Suppressor macrophage (primary cell): Measurements from ENCODE around the gene SLC43A2.
A peak's percentile ranks its signal among the peaks of the same experiment; 100 is the strongest.

ENCODE experiments used
- DNase-seq, 4 experiments: peaks; one replicate each; pipeline ENCODE4 v3.0.0-alpha.2; 2020 to 2022

The SLC43A2 gene

DNA sequence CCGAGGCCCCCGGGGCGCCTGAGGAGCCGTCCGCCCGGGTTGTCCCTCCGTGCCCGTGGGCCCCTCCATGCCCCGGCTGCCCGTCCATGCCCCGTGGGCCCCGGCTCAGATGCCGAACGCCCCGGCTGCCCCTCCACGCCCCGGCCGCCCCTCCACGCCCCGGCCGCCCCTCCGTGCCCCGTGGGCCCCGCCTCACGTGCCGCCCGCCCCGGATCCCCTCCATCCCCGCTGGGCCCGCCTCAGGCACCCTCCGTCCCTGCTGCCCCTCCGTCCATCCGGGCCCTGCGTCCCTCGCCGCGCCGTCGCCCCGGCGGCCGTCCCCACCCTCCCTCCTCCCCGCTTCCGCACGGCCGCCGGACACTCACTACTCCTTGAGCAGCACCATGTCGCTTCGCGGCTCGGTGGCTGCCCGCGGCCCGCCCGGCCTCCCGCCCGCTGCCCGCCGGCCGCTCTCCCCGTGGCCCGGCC, 66.4 kb downstream of the SLC43A2 start:
- no peak for DNase-seq

DNA sequence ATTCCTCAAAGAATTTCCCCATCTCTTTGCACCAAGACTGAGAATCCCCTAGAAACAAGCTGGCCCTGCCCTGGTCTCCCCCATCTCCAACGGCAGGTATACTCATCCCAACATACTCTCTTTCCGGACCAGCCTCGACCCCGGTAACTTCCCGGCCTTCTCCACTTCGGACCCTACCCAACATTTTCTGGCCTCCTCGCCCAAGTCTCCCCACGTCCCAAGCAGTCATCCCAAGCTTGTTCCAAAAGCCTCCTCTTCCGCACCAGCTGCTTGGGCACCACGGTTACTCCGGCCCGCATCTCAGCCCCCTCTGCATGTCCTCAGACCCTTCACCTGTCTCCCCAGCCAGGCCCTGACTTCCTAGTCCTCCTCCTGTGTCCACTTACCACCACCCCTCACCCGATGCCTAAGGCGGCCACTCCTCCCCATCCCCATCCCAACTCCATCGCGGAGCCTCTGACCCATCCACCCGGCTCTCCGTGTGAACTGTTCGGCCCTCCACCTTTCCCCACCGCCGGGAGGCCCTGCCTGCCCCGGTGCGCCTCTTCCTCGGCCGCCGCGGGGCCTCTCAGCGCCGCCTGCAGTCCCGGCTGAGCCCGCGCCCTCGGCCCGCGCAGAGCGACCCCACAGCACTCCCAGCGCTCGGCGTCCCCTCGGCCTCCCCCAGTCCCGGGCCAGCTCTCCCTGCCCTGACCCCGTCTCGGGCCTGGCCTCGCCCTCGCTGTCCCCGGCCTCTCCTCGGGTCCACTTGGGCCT, 67.0 kb downstream of the SLC43A2 start:
- DNase-seq: peak in 2 of 4 experiments; percentile 49 to 69

DNA sequence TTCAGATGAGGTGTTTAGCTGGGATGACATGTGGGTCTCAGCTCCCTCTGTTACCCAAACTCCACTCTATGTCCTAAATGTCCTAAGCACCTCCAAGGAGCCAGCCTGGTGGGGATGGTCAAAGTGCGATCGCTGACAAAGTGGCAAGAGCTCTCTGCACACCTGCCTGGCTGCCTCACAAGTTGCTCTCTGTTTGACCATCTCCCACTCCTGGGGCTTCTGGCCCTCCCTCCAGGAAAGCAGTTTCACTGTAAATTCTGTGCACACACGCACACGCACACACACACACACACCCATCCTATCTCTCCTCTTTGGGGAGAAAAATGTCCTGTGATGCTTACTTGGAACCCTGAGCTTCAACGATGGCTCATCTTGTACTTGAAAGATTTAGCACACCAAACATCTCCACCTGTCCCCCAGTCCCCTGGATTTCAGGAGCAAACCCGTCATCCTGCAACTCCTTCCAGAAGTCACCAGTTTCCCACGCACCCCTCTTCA, 67.7 kb downstream of the SLC43A2 start:
- DNase-seq: no peak

DNA sequence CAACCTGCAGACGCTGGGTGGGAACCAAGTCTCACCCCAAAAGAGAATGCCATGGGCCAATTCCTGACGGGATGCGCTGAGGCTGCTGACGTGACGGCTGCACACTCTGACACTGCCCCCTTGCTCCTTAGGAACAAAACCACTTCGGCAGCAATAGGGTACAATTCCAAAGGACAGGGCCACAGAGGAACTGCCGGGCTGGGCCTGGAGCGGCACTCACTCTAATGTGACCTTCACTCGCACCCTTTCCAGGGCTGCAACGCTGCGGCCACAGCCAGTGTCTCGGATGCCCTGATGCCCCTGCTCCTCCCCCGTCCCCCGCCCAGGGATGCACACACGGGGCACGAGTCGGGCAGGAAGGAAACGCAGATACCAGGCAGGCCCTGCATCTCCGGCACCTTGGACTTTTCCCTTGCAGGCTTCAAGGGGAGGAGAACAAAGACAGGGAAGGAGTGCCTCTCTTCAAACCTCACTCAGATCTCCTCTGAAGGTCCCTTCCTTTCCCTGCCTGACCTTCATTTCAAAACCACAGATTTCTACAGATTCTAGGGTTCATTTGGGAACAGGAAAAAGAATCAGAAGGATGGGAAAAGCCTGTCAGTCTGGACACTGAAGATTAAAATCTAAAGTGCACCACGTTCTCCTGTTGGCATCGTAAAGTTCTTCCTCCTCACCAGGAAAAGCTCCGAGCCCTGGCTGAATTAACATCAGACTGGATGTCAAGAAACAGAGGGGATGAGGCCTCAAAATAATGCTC, 68.4 kb downstream of the SLC43A2 start:
- no peak for DNase-seq

DNA sequence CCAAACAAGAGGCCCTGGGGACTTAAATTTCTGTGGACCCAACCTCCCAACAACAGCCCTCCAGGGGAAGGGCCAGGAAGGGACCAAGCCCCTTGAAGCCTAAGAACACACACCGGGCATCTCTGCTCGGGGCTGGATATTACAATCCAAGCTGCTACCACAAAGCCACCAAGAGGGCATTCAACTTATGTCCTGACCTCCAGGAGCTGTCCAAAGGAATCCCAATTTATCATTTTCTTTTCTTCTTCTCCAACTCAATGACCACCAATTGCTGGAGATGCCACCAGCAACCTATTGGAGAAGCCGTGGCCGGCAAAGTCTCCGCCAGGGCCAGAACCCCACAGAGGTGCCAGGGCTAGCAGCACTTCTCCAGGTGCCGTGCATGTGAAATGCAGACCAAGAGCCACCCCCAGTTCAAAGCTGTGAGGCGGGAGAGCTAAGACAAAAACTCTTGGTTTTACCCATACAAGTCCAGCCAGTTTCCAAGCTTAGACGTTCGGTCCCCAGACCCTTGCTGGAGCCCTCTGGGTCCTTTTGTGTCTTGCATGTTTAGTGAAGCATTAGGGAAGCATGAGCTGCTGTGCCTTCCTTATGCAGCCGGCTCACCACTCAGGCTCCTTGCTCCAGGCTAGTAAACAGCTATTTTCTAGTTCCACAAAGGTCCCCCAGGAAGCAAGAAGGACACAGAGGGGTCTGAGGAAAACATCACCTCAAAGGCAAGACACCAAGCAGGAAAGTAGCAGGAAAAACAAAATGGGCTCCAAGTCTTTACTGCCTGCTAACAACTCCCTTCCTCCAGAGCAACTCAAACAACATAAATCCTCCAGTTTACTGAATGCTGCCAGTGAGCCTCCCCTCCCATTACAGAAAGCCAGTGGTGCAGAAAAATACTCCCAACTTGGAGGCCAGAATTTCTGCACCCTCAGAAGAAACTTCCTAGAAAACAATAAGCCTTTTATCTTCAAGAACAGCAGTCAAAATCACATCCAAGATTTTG, 69.3 kb downstream of the SLC43A2 start:
- no peak for DNase-seq

DNA sequence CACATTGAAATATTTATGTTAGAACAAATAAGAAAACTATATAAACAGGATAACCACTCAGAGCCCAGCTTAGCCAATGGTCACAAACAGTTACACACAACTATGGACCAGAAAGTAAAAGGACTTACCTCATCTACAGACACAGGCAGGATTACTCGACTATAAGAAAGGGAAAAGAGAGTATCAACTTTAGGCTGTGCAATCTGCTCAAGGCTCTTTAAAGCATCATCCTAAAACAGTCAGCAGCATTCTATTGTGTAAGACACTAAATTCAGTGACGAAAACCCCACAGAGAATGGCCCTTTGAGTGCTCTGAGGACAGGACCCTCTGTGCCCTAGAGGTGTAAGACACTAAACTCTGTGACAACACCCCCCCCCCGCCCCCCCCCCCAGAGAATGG, 70.2 kb downstream of the SLC43A2 start:
- DNase-seq: no peak

DNA sequence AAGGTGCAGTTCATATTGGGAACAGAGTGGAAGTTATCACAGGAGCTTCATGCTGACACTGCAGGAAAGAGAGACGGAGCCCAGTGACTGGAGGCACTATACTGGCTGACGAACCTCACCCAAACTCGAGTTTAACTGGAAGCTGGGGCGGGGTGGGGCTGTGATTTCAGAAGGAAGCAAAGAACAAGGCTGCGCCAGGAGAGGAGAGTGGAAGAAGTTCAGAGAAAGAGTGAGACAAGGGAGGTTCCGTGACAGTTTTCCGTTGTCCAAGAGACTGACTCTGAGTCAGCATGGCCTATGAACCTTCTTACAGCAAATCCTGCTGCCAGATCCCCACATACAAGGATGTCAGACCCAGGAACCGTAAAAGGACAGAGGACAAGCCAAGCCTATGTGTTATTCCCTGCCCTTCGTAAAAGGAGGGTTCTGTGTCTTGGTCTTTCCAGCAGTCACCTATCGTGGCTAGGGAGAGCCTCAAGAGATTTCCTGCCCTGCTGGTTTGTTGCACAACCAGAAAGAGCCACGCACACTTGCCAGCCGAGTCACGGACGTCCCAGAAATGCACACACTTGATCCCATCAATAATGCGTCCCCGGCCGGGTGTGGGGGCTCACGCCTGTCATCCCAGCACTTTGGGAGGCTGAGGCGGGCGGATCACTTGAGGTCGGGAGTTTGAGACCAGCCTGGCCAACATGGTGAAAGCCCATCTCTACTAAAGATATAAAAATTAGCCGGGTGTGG, 71.1 kb downstream of the SLC43A2 start:
- peak in 3 of 4 experiments; percentile 29 to 67 (median 37) for DNase-seq

DNA sequence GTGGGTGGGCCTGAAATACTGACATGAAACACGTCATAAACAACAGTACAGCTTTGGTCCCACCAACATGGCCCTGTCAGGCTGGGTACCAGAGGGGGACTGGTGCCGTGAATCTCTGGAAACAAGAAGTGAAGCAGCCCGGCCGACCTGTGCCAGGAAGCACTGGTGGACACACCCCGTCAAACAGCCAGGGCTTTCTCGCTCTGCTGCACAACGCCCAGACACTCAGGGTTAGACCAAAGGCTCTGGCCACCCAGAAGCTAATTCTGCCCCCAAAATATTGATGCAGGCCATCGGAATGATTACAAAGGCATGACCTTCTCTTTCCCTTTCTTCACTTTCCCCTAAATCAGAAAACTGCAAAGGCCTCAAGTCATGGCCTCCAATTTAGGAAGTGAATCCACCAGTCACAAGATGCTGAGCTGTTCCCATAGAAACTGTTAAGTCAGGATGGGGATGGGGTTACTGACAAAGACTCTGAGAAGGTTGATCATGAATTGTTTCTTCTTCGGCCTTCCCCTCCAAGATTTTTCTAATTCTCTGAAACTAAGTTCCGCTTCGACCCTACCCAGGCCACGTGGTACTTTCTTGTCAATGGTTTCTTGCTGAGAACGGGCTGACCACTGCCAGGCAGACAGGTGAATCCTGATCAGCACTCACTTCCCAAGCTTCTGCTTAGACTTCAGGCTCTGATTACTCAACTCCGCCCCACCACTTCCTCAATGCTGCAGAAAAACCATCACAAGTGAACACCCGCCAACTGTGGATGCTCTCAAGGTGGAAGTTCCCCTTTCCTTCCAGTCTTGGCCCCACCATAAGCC, 72.8 kb downstream of the SLC43A2 start:
- DNase-seq: peak; percentile 83 to 91 (median 90)

DNA sequence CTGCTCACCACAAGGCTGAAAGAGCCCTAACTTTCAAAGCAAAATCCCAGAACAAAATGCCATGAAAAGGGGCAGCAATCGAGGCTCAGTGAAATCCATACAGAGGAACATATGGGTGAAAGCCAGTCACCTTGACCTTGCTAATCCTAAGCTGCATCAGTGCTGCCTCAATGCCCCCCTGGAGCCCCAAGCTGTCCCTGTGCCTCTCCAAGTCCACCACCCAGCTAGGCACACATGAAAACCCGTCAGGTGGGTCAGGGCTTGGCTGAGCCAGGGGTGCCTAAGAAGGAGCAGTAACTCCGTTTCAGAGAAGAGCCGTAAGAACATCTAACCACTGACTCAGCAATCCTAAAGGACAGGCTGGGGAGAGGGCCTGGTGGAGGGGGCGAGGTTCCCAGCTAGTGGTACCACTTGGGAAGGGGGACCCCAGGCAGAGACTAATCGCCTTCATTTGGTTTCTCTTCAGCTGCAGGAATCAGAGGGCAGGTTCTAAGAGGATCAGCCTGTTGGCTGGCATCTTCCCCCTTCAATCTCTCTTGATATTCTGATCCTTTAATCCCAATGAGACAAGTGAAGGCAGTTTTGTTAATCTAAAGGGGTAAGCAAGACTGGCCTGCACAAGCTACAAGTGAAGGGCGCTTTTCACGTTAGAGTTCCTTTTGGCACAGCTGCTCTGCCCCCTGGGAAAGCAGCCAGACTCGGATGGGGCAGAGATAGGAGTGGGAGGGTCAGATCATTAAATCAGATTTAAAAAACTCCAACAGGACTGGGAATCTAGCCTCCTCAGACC, 73.7 kb downstream of the SLC43A2 start:
- DNase-seq: no peak

DNA sequence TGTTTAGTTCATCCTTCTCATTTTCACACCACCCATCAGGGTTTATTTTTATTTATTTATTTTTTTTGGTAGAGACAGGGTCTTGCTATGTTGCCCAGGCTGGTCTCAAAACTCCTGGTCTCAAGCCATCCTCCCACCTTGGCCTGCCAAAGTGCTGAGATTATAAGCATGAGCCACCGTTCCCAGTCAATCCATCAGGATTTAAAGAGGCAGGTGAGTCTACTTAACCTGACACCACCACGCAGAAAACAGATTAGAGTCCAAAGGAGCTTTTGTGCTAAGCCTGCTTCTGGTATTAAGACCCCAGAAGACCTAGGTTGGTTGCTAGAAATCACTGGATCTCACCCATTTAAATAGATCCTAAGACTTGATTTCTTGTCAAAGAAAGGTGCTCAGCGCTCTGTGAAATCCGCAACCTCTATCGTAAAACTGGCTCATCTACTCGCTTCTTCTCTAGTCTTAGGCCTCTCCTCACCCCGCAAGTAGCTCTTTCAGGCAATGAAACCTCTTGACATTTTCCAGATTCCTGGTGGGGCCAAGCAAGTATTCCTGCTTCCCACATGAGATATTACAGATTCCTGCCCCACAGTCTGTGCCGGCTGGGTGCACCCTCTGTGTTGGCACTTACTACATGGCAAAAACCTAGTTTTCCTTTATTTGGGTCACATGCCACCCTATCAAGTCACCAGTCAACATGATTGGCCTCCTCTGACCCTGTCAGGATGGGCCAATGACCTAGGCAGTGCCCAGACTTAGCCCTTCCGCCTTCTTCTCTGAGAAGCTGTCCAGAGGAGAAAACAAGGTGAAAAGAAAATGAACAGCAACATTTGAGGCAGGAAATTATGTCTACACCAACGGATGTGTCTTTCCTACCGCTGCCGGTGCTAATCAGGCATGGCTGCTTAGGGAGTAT, 75.0 kb downstream of the SLC43A2 start:
- DNase-seq: no peak

DNA sequence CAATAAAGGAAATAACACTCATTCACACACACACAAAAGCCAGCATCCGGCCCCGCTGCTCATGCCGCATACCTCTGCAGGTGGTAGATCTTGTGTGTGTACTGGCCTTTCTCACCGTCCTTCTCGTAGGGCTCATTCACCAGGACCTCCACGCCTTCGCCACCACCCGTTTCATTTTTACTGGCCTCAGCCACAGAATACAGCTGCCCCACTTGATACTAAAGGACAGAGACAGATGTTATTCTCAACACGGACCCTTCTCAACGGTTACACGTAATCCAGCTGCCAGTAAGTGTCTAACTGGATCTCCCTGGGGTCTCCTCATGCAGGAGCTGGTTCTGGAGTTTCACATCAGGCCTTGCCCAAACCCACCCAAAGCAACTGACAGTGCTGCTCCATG, 75.7 kb downstream of the SLC43A2 start:
- DNase-seq: no peak

DNA sequence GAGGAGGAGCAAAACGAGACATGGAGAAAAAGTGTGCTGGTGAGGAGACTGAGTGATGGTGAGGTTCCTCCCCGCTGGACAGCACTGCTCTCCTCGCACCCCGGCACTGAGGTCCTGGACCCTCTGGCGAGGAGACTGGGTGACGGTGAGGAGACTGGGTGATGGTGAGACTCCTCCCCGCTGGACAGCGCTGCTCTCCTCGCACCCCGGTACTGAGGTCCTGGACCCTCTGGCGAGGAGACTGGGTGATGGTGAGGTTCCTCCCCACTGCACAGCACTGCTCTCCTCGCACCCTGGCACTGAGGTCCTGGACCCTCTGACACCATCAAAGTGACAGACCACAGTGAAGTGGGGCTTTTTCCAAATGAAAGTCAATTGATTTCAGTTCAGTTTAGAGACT, 76.9 kb downstream of the SLC43A2 start:
- DNase-seq: no peak

DNA sequence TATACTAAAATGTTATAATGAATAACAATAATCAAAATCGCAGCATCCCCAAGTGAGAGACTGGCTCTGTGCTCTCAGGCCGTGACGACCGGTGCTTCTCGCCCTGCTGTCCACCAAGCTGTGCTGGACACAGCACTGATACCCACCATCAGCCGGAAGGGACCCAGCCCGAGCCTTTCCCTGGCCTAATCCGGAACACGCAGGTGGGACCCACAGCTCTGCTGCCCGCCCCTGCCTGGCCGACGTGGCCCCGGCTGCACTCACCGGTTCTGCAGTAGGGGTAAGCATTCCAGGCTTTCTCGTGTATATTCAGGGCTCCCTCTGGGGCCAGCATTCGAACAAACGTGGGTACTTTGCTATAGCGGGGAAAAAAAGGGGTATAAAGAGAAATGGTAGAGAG, 80.6 kb downstream of the SLC43A2 start:
- DNase-seq: no peak

DNA sequence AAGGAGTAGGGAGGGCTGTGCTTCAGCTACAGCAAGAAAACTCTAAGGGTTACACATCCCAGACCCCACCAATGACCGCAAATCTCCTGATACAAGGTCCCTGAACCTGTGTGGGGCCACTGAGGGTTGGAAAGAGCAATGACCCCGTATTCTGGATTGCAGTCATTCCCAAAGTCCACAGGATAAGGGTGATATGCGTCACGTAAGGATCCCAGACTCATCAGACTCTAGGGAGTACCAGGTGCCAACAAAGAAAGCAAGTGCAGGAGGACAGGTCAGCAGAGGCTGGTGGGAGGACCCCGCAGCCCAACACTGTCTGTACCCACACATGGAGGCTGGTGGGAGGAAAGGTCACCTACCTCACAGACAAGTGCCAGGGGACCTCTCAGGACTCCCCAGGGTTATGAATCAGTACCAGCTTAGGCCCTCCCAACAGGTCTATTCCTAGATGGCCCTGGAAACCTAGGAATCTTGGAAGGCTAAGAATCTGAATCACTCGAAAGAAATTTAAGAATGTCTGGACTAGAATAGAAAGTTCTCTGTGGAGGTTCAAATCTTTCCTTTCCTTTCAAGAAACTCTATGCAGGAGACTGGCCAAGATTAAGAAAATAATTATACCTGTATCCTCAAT, 82.2 kb downstream of the SLC43A2 start:
- no peak for DNase-seq

DNA sequence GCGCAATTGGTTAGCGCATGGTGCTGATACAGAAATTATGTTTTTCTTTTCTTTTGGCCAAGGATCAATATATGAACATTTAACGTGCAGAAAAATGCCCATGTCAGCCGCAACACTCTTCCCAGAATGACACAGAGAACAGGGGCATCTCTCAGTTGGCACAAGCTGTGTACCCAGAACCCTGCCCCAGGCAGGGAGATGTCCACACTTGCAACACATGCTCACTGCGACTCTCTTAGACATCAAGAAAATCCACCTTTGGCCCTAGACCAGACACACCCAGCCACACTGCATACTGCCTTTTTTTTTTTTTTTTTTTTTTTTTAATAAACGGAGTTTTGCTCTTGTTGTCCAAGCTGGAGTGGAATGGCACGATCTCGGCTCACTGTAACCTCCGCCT, 83.0 kb downstream of the SLC43A2 start:
- DNase-seq: no peak

DNA sequence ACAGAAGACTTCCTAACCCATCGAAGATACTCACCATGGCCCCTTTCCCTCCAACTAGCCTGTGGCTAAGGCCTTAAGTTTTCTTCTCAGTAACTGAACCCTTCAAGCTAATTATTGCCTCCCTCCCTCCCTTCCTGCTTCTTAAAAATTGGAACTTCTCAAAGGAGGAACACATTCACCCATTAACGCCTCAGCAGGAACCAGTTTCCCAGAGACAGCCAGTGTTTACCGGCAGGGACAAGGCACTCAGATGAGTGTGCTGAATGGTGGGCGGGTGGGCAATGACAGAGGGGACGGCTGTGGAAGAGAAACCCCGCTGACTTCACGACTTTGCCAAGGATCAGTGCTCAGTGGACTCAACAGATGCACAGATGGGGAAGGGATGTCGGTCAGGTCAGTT, 86.3 kb downstream of the SLC43A2 start:
- DNase-seq: no peak

DNA sequence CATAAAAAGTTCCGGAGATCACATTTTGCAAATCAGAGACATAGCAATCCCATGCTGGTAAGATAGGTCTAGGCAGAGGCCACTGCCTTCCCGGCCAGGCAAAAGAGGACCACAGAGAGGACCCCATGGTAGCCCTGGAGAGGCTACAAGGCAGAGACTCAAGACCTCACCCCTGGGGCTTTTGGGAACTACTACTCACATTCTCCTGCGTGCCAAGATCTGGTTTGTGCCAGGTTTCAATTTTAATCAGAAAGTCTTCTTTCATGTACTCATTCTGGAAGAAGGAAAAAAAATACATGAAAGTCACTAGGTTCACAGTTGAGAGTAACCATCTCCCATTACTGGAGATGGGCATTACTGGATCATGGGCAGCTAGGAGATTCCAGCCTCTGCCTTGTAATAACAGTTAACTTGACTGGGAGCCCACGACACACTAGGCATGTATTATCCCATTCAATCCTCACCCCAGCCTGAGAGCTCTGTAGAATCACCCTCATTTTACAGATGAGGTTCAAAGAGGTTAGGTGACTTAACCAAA, 87.2 kb downstream of the SLC43A2 start:
- no peak for DNase-seq

DNA sequence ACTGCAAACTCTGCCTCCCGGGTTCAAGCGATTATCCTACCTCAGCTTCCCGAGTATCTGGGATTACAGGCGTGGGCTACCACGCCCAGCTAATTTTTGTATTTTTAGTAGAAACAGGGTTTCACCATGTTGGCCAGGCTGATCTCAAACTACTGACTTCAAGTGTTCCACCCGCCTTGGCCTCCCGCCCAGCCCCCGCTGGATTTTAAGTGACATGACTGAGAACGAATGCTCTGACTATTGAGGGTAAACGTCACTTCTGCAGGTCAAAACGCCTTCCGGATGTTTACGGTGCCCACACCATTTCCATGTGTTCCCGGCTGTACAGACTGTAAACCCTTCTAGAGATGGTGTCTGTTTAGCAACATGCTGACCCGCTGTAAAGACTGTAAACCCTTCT, 88.8 kb downstream of the SLC43A2 start:
- DNase-seq: no peak
